ENCODE results near the gene BRME1. TPM values are rescaled to one million over a fixed set of nuclear protein-coding genes. Genes with fewer than 3 reads are reported as not detected.

BRME1 gene
- total RNA-seq, 4 donors from 2014 or later = 1.9 to 2.4 (median 2.2) TPM; not detected in 1

DNA sequence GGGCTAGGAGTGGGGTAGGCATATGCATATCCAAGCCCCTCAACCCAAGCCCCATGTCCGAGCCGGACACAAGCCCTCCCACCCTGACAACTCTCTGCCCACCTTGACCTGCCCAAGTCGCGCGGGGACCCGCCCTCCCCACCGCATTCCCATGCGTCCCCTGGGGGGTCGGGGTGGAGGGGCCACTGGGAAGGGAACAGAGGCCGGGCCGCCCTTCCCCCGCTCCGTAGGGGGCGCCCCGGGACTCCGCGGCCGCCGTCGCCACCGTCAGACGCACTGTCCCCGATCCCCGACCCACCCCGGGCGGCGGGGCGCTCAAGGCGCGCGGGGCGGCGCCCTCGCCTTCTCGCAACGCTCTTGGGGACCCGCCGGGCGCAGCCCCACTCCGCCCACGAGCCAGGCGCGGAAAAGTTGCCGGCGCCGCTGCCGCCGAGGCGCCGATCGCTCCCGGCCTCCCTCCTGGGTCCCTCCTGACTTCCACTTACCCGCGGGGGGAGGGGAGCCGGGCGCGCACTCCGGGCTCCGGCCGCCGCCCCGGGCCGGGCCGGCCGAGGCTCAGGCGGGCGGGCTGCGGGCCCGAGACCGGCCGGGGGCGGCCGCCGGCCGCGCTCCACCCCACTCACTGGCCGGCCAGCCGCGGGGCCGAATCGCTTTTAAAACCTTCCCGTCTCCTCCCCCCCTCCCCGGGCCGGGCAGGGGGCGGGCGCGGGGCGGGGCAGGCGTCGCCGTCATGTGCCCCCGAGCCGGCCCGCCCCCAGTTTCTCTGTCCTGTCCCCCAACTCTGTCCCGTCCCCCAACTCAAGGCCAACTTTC, 63.4 kb downstream of the BRME1 start:
- TF ChIP-seq EP300 (IDR thresholded peaks at IDR 0.05) (no peak), POLR2A (IDR thresholded peaks at IDR 0.05) (peak; percentile 96 to 98), POLR2AphosphoS5 (IDR thresholded peaks at IDR 0.05) (peak; percentile 92)
- TF ChIP-seq, protein P1, sequence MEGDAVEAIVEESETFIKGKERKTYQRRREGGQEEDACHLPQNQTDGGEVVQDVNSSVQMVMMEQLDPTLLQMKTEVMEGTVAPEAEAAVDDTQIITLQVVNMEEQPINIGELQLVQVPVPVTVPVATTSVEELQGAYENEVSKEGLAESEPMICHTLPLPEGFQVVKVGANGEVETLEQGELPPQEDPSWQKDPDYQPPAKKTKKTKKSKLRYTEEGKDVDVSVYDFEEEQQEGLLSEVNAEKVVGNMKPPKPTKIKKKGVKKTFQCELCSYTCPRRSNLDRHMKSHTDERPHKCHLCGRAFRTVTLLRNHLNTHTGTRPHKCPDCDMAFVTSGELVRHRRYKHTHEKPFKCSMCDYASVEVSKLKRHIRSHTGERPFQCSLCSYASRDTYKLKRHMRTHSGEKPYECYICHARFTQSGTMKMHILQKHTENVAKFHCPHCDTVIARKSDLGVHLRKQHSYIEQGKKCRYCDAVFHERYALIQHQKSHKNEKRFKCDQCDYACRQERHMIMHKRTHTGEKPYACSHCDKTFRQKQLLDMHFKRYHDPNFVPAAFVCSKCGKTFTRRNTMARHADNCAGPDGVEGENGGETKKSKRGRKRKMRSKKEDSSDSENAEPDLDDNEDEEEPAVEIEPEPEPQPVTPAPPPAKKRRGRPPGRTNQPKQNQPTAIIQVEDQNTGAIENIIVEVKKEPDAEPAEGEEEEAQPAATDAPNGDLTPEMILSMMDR (IDR thresholded peaks at IDR 0.05) = peak in 3 of 4 experiments; percentile 18 to 34 (median 21)
- Histone ChIP-seq H3K27ac (peak overlapping the region; percentile 98 to 100 (median 100)), H3K4me1 (peaks cover 0 to 81% (median 35%) of the 10 kb centered on the region in 3 donors), H3K9me3 (no peaks in the 10 kb centered on the region), H3K36me3 (no peaks in the 10 kb centered on the region), H3K27me3 (no peaks in the 10 kb centered on the region), H3K4me3 (peak overlapping the region; percentile 91 to 98)
- ATAC-seq = peak; percentile 46
- WGBS, 2 donors (ENCODE audit: low coverage in 1 of 2) = no CpG with 5 or more reads among the region's 95 CpGs

DNA sequence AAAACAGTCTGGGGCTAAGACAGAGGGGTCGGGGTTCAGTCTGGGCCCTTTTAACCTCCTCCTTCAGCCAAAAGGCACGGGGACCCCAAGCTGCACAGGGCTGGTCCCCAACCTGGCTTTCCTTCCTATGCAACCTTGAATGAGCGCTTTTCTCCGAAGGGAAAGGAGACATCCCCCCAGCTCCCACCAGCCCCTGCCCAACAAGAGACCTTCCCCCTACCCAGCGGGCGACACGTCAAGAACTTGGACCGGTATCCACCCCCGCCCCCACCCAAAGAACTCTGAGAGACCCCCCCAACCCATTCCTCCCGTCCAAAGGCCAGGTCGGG, 64.0 kb downstream of the BRME1 start:
- H3K9me3 ChIP-seq = no peaks in the 10 kb centered on the region
- H3K4me3 ChIP-seq = peak overlapping the region; percentile 91 to 98
- 0% methylated on average over 1 to 6 of the region's 11 CpGs for WGBS, 2 donors (ENCODE audit: low coverage in 1 of 2)
- no peaks in the 10 kb centered on the region for H3K36me3 ChIP-seq
- peaks cover 0 to 81% (median 41%) of the 10 kb centered on the region in 3 donors for H3K4me1 ChIP-seq
- H3K27ac ChIP-seq = peak overlapping the region; percentile 98 to 100 (median 100)
- TF ChIP-seq POLR2A (IDR thresholded peaks at IDR 0.05) (no peak), EP300 (IDR thresholded peaks at IDR 0.05) (no peak), POLR2AphosphoS5 (IDR thresholded peaks at IDR 0.05) (no peak)
- TF ChIP-seq, protein P1 (IDR thresholded peaks at IDR 0.05) = no peak
- no peak for ATAC-seq
- H3K27me3 ChIP-seq = no peaks in the 10 kb centered on the region

DNA sequence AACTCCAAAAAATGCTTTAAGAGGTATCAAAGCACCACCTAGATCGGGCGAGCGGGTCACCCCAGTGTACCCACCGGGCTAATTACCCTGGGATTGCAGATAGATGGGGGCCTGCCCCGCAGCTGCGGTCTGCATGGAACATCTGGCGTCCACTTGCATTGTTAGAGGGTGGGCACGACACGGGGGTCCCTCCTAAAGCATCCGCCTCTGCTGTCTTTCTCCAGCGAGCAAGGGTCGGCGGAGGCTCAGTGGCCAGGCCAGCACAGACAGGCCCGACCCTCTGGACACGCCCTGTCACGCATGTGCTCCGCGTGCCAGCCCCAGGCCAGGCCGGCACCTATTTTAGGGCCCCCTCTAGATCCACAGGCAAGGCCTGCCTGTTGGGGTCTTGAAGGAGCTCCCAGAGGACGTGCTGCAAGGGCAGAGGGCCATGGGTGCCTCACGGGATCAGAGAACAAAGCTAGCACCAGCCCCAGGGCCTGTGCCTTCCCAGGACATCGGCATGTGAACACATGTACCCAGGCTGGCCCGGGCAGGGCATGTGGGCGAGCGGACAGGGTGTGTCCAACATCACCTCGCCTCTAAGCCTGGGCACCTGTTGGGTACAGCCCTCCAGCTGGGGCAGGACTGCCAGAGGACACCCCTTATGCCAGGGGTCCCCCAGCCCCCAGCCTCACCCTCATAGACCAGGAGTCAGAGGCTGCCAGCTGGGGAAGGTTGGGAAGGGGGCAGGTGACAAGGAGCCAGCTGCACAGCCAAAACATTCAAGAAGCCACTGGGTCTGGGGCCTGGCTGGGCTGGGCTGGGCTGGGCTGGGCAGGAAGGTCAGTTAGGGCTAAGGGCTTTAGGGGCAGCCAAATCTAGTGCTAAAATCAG, 64.6 kb downstream of the BRME1 start:
- TF ChIP-seq, protein P1 (IDR thresholded peaks at IDR 0.05) = no peak
- TF ChIP-seq POLR2A (IDR thresholded peaks at IDR 0.05) (peak; percentile 33 to 51), EP300 (IDR thresholded peaks at IDR 0.05) (no peak), POLR2AphosphoS5 (IDR thresholded peaks at IDR 0.05) (peak; percentile 33)
- H3K27ac ChIP-seq = peak overlapping the region; percentile 98 to 100 (median 100)
- H3K4me1 ChIP-seq = peaks cover 1 to 81% (median 42%) of the 10 kb centered on the region in 3 donors
- WGBS, 2 donors (ENCODE audit: low coverage in 1 of 2) = 0 to 14% methylated on average over 2 to 4 of the region's 26 CpGs
- ATAC-seq = no peak
- H3K27me3 ChIP-seq = no peaks in the 10 kb centered on the region
- peak overlapping the region; percentile 91 to 98 for H3K4me3 ChIP-seq
- peaks cover 0 to 5% of the 10 kb centered on the region in 2 donors for H3K36me3 ChIP-seq
- H3K9me3 ChIP-seq = no peaks in the 10 kb centered on the region

DNA sequence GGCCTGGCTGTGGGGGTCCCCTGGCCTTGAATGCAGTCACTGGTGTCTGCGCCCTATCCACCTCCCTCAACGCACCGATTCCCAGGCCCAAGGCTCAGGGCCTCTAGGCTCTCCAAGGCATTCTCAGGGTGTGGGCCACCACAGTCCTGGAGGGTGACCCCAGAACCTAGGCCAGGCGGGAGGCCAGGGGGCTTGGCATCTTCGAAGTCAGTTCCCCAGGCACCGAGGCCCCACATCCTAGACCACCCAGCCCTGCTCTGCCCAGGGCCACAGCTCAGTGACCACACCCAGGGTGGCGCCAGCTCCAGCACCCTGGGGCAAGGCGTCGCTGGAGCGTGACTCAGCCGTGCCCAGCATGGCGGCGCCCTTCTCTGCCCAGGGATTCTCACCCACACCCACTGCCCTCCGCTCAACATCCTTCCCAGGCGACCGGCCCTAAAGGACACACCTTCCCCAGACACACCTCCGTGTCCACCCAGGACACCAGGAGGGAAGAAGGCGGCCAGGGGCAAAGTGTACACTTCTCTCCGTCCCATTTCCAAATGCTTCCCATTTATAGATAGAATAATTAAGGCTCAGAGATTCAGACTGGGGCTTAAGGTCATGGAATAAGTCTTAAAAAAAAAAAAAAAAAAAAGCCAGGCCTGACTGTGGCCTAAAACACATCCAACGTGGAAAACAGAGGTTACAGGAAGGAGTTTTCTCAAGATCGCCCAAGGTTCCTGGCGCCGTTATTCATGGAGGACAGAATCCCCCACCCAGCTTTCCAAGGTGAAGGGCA, 65.4 kb downstream of the BRME1 start:
- ATAC-seq = peak; percentile 16
- TF ChIP-seq POLR2A (IDR thresholded peaks at IDR 0.05) (peak; percentile 47 to 76), EP300 (IDR thresholded peaks at IDR 0.05) (no peak), POLR2AphosphoS5 (IDR thresholded peaks at IDR 0.05) (peak; percentile 84)
- TF ChIP-seq, protein P1 (IDR thresholded peaks at IDR 0.05) = peak in 1 of 4 experiments; percentile 31
- Histone ChIP-seq H3K36me3 (peaks cover 0 to 13% of the 10 kb centered on the region in 2 donors), H3K9me3 (no peaks in the 10 kb centered on the region), H3K4me1 (peaks cover 2 to 82% (median 45%) of the 10 kb centered on the region in 3 donors), H3K27ac (peak overlapping the region; percentile 98 to 100 (median 100)), H3K27me3 (no peaks in the 10 kb centered on the region), H3K4me3 (peak overlapping the region; percentile 91 to 98)
- 0 to 5% methylated on average over 4 to 13 of the region's 23 CpGs for WGBS, 2 donors (ENCODE audit: low coverage in 1 of 2)
